B cell (primary cell): ENCODE results near the gene CHAT. TPM values are rescaled to one million over a fixed set of nuclear protein-coding genes. Genes with fewer than 3 reads are reported as not detected.

Experiments
- ATAC-seq: fragments of 200-7000 bp; cut with Tn5 transposase; one replicate; pipeline ENCODE4 v1.10.0; 2021; ENCODE audit warnings: low read depth, mild to moderate bottlenecking, moderate number of reproducible peaks, moderate library complexity
- CTCF ChIA-PET: fragments of 350-600 bp; sonication (Branson Sonifier 250); formaldehyde crosslinking; loops from one replicate; lab custom pipeline; 2021; ENCODE audit warnings: antibody characterized with exemption, inconsistent platforms; lab: Charles Lee
- POLR2A ChIA-PET: fragments of 350-600 bp; sonication (Branson Sonifier 250); formaldehyde crosslinking; loops from one replicate; lab custom pipeline; 2021; ENCODE audit warnings: antibody characterized with exemption; lab: Charles Lee
- DNase-seq: peaks from one replicate; pipeline ENCODE4 v3.0.0; 2013
- H2AFZ ChIP-seq: 2 replicates; pipeline ENCODE4 v1.6.1; 2012; ENCODE audit warnings: mild to moderate bottlenecking, low read depth, low read length; ENCODE audit not compliant: insufficient read depth, poor library complexity, severe bottlenecking
- H3K27ac ChIP-seq, 2 donors: 1 replicate in 1 of 2; 2 replicates in 1 of 2; pipeline ENCODE4 v1.5.1; 2012 to 2013; ENCODE audit warnings: low read length in 2 of 2, mild to moderate bottlenecking in 2 of 2, moderate library complexity in 1 of 2
- H3K27me3 ChIP-seq, 4 experiments: fragments of 200-600 bp in 1 of 4; sonication (generic) in 1 of 4; replicated peaks in 1 of 4; 1 replicate in 2 of 4; 2 replicates in 2 of 4; pipeline versions ENCODE4 v1.6.1 to v1.7.0; 2013 to 2016; ENCODE audit warnings: low read length in 3 of 4, mild to moderate bottlenecking in 2 of 4, mixed read lengths in 1 of 4, moderate library complexity in 1 of 4; ENCODE audit not compliant: insufficient read depth in 4 of 4, control insufficient read depth in 3 of 4; ENCODE audit errors: control extremely low read depth in 1 of 4
- H3K36me3 ChIP-seq, 2 experiments: replicated peaks in 1 of 2; 1 replicate in 1 of 2; 2 replicates in 1 of 2; pipeline versions ENCODE4 v1.6.1 to v1.7.1; 2013; ENCODE audit warnings: low read length in 1 of 2; ENCODE audit not compliant: insufficient read depth in 2 of 2, control insufficient read depth in 1 of 2; ENCODE audit errors: control extremely low read depth in 1 of 2, extremely low read depth in 1 of 2
- H3K4me1 ChIP-seq, 2 donors: fragments of 200-600 bp in 1 of 2; sonication (generic) in 1 of 2; 1 replicate in 1 of 2; 2 replicates in 1 of 2; pipeline versions ENCODE4 v1.5.1 to v1.6.1; 2013 to 2017; ENCODE audit warnings: low read length in 2 of 2; ENCODE audit not compliant: control insufficient read depth in 2 of 2, insufficient read depth in 2 of 2
- H3K4me2 ChIP-seq: replicated peaks from 2 replicates; pipeline ENCODE3; 2012; ENCODE audit warnings: mild to moderate bottlenecking, low read depth, low read length; ENCODE audit not compliant: poor library complexity, severe bottlenecking
- H3K4me3 ChIP-seq, 5 experiments: fragments of 200-600 bp in 1 of 5; sonication (generic) in 1 of 5; 1 replicate in 3 of 5; 2 replicates in 2 of 5; pipeline versions ENCODE4 v1.5.1 to v1.7.0; 2011 to 2016; ENCODE audit warnings: low read length in 4 of 5, mild to moderate bottlenecking in 4 of 5, low read depth in 2 of 5, control low read depth in 1 of 5, moderate library complexity in 1 of 5; ENCODE audit not compliant: insufficient read depth in 1 of 5; ENCODE audit errors: control extremely low read depth in 1 of 5, extremely low read depth in 1 of 5
- H3K79me2 ChIP-seq: fragments of 200-600 bp; sonication (generic); one replicate; pipeline ENCODE4 v1.6.0; 2016; ENCODE audit warnings: low read length; ENCODE audit not compliant: control insufficient read depth, insufficient read depth
- H3K9ac ChIP-seq: fragments of 200-600 bp; sonication (generic); 2 replicates; pipeline ENCODE4 v1.6.1; 2017; ENCODE audit warnings: mild to moderate bottlenecking, low read length, moderate library complexity
- H3K9me3 ChIP-seq, 3 donors: one replicate each; pipeline versions ENCODE4 v1.6.1 to v1.7.1; 2013; ENCODE audit warnings: low read length in 2 of 3; ENCODE audit not compliant: control insufficient read depth in 2 of 3, insufficient read depth in 1 of 3; ENCODE audit errors: control extremely low read depth in 1 of 3
- H4K20me1 ChIP-seq: 2 replicates; pipeline ENCODE4 v1.6.0; 2012; ENCODE audit warnings: mild to moderate bottlenecking, low read length; ENCODE audit not compliant: insufficient read depth, control insufficient read depth, poor library complexity, severe bottlenecking
- H3K27ac Mint-ChIP-seq: one replicate; pipeline ENCODE4 v1.8.0; 2021; ENCODE audit warnings: mixed read lengths
- H3K27me3 Mint-ChIP-seq: one replicate; pipeline ENCODE4 v1.8.0; 2021; ENCODE audit warnings: mixed read lengths
- H3K4me1 Mint-ChIP-seq: one replicate; pipeline ENCODE4 v1.8.0; 2021; ENCODE audit warnings: mixed read lengths
- H3K4me3 Mint-ChIP-seq: one replicate; pipeline ENCODE4 v1.8.0; 2021; ENCODE audit warnings: mixed read lengths
- H3K9me3 Mint-ChIP-seq: one replicate; pipeline ENCODE4 v1.8.0; 2022; ENCODE audit warnings: mixed read lengths; ENCODE audit not compliant: insufficient read depth
- EZH2 ChIP-seq: IDR thresholded peaks from 2 replicates; pipeline ENCODE4 v1.6.1; 2012; ENCODE audit warnings: borderline replicate concordance, low read depth, mild to moderate bottlenecking, moderate library complexity, low read length; ENCODE audit not compliant: insufficient read depth, poor library complexity, severe bottlenecking
- WGBS: methylation state at CpG from one replicate; pipeline ENCODE4 v1.1.5; 2013; ENCODE audit warnings: missing lambda C conversion rate; ENCODE audit not compliant: insufficient coverage; 5-methylcytosine and 5-hydroxymethylcytosine counted together
- intact Hi-C: fragments of 100-400 bp; cut with micrococcal nuclease; formaldehyde crosslinking; loops from one replicate; pipeline ENCODE4 v1.10.0; 2022
- polyA plus RNA-seq: library from polyadenylated mRNA; depleted of rRNA; stranded (reverse); fragments of >200 nt; gene quantifications from 2 replicates; pipeline ENCODE4 v1.2.3, GENCODE V29; 2012
- total RNA-seq, 2 donors: library from RNA; stranded (reverse); fragments of 120-200 nt in 1 of 2; gene quantifications; 1 replicate in 1 of 2; 2 replicates in 1 of 2; pipeline versions ENCODE4 v1.2.3 to v1.2.4, GENCODE V29; 2013 to 2022
- TF ChIP-seq, protein P1 (sequence below): fragments of 200-600 bp; IDR thresholded peaks from one replicate; pipeline ENCODE4 v1.8.0; 2022; ENCODE audit warnings: antibody characterized with exemption, mild to moderate bottlenecking

The CHAT gene
- total and polyA plus RNA-seq, 2 donors (not counting 1 experiment from before 2014, with no cell fraction given): not detected

DNA sequence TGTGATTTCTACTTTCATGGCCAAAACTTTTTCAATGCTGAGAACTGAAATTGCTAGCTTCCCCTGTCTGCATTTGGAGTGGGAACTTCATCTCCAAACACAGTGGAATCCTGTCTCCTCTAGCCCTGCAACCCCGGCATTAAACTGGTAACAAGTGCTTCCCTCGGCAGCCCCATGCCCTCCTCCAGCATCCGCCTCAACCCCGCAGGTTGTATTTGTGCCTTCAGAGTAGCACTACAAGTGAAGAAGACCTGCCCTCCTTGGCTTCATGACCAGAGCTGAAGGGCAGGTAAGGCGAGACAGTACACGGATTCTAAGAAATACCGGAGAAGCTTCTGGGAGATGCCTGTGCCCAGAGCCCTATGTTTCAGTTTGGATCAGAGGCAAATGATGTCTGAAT, 82.5 kb downstream of the CHAT start:
- peaks cover 0 to 3% (median 0%) of the 10 kb centered on the region in 3 donors for H3K9me3 ChIP-seq
- no peaks in the 10 kb centered on the region for H3K79me2 ChIP-seq
- H4K20me1 ChIP-seq: no peaks in the 10 kb centered on the region
- WGBS: 69% methylated on average over 7 of the region's 7 CpGs
- H3K4me2 ChIP-seq: no peak overlapping the region
- H3K27ac ChIP-seq: no peak overlapping the region
- DNase-seq (no peak), ATAC-seq (no peak)
- ChIA-PET POLR2A (no interaction called here), CTCF (no interaction called here)
- H3K9me3 Mint-ChIP-seq: no peaks in the 10 kb centered on the region
- no peak overlapping the region for H3K4me3 Mint-ChIP-seq
- TF ChIP-seq EZH2: no peak
- TF ChIP-seq, protein P1, sequence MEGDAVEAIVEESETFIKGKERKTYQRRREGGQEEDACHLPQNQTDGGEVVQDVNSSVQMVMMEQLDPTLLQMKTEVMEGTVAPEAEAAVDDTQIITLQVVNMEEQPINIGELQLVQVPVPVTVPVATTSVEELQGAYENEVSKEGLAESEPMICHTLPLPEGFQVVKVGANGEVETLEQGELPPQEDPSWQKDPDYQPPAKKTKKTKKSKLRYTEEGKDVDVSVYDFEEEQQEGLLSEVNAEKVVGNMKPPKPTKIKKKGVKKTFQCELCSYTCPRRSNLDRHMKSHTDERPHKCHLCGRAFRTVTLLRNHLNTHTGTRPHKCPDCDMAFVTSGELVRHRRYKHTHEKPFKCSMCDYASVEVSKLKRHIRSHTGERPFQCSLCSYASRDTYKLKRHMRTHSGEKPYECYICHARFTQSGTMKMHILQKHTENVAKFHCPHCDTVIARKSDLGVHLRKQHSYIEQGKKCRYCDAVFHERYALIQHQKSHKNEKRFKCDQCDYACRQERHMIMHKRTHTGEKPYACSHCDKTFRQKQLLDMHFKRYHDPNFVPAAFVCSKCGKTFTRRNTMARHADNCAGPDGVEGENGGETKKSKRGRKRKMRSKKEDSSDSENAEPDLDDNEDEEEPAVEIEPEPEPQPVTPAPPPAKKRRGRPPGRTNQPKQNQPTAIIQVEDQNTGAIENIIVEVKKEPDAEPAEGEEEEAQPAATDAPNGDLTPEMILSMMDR: no peak
- intact Hi-C loops: no loop called here
- H3K9ac ChIP-seq: no peak overlapping the region
- H3K36me3 ChIP-seq: no peaks in the 10 kb centered on the region
- H3K27me3 ChIP-seq: peaks cover 0 to 14% (median under 1%) of the 10 kb centered on the region in 4 experiments
- no peak overlapping the region for H3K27ac Mint-ChIP-seq
- H3K4me3 ChIP-seq: no peak overlapping the region
- no peaks in the 10 kb centered on the region for H3K4me1 Mint-ChIP-seq
- no peaks in the 10 kb centered on the region for H3K4me1 ChIP-seq
- H3K27me3 Mint-ChIP-seq: peaks cover 33% of the 10 kb centered on the region
- no peak overlapping the region for H2AFZ ChIP-seq

DNA sequence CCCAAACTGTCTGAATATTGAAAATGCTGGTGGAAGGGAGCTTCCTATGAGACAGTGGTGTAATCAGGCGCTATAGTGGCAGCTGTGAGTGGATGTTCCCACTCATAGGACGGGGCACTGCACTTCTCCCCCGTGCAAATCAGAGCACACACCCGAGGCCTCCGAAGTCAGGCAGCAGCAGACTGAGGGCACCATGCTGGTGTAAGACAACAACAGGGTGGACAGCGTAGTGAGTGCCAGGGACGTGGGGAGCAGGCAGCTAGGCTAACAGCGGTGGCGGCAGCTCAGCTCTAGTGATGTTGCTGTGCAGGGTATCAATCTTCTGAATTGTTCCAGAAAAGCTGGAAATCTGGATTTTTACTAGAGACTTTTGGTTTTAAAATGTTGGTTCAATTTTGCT, 84.8 kb downstream of the CHAT start:
- H3K79me2 ChIP-seq: no peaks in the 10 kb centered on the region
- ChIA-PET CTCF (no interaction called here), POLR2A (no interaction called here)
- Mint-ChIP-seq H3K4me1 (no peaks in the 10 kb centered on the region), H3K27ac (no peak overlapping the region), H3K27me3 (peaks cover 20% of the 10 kb centered on the region), H3K9me3 (no peaks in the 10 kb centered on the region), H3K4me3 (no peak overlapping the region)
- H3K36me3 ChIP-seq: no peaks in the 10 kb centered on the region
- H4K20me1 ChIP-seq: no peaks in the 10 kb centered on the region
- H3K27ac ChIP-seq: no peak overlapping the region
- H3K9ac ChIP-seq: no peak overlapping the region
- intact Hi-C loops: no loop called here
- TF ChIP-seq EZH2: no peak
- TF ChIP-seq, protein P1: no peak
- WGBS: 85% methylated on average over 9 of the region's 9 CpGs
- H3K4me1 ChIP-seq: no peaks in the 10 kb centered on the region
- ATAC-seq: no peak
- peaks cover 0 to 6% (median 0%) of the 10 kb centered on the region in 4 experiments for H3K27me3 ChIP-seq
- H2AFZ ChIP-seq: no peak overlapping the region
- DNase-seq: no peak
- H3K9me3 ChIP-seq: peaks cover 0 to 5% (median 0%) of the 10 kb centered on the region in 3 donors
- H3K4me2 ChIP-seq: no peak overlapping the region
- H3K4me3 ChIP-seq: no peak overlapping the region
